ENCODE results near the gene COL1A2.

COL1A2 gene

DNA sequence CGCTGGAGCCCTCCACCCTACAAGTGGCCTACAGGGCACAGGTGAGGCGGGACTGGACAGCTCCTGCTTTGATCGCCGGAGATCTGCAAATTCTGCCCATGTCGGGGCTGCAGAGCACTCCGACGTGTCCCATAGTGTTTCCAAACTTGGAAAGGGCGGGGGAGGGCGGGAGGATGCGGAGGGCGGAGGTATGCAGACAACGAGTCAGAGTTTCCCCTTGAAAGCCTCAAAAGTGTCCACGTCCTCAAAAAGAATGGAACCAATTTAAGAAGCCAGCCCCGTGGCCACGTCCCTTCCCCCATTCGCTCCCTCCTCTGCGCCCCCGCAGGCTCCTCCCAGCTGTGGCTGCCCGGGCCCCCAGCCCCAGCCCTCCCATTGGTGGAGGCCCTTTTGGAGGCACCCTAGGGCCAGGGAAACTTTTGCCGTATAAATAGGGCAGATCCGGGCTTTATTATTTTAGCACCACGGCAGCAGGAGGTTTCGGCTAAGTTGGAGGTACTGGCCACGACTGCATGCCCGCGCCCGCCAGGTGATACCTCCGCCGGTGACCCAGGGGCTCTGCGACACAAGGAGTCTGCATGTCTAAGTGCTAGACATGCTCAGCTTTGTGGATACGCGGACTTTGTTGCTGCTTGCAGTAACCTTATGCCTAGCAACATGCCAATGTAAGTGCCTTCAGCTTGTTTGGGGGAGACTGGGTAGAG is at the start of gene COL1A2:
Gene COL1A2 (plus strand): TSS at position 459 of the 704 bp plus-strand sequence. CDS start 137 bp downstream, at position 596.
- DNase-seq, result peak; percentile 87

DNA sequence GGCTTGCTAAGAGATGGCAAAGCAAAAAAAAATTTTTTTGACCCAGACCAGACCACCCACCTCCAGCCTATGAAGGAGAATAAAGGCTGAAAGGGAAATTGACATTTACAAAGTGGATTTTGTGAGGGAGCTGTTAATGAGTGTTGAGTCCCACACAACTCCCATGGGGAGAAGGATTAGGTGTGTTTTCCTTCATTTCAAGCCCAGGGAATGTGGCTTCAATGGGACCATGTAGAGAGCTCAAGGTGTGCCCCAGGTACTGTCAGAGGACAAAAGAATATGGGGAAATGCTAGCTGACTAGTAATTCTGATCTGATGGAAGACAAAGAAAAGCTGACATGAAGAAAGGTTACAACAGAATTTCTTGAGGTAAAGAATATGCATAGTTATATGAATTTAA is 48.8 kb upstream of the COL1A2 start:
- DNase-seq, result no peak

- no peak for DNase-seq
Measured at GRCh38 chr7:94348142-94348541, 46.6 kb upstream of the COL1A2 start.

GRCh38 chr7:94350734-94351133 is 44.0 kb upstream of the COL1A2 start:
- no peak for DNase-seq

DNA sequence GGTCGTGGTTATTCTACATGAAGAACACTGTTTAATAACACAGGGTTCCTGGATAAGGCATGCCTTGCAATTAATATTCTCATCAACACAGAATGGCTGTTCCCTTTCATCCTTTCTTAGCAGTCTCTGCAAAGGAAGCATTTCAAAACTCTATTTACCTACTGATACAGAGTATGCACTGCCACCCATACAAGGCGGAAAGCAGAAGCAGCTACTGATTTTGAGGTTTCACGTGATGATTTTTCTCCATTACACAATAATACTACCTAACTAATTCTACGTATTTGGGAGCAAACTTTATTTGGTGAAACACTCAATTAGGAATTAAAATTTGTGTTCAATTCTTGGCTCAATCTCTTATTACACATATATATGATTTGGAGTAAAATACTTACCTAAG is 43.0 kb upstream of the COL1A2 start:
- DNase-seq, result no peak

DNA sequence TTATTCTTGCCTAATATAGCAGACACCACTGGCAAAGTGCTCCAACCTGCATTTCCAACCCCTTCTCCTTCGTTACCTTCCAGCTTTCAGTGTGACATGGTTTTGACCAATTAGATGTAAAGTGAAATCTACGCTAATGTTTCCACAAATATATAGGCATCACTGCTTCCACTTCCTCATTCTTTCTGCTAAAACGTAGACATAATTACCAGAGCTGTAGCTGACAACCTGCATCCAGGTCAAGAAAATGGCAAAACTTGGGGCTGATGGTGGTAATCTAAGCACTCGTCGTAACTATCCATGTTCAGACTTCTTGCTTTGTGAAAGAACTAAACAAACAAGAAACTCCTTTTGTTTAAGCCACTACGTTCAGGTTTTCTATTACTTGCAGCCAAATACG is 41.8 kb upstream of the COL1A2 start:
- no peak for DNase-seq

DNA sequence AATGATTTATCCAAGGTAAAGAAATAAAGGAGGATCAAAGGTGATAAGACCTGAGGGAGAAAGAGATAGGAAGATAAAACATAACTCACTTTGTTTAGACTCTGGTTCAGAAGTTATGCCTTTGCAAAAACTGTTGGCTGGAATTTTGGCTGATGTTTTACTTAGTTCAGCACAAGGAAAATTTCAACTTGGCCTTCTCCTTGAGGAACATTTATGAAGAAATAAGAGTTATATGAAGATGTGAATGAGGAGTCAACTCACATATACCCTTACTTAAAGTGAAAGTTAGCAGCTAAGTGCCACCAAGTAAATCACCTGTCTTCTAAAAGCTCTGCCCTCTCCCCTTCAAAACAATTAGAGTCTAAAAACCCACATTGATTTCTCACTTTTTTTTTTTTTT is 39.7 kb upstream of the COL1A2 start:
- DNase-seq, result no peak

DNA sequence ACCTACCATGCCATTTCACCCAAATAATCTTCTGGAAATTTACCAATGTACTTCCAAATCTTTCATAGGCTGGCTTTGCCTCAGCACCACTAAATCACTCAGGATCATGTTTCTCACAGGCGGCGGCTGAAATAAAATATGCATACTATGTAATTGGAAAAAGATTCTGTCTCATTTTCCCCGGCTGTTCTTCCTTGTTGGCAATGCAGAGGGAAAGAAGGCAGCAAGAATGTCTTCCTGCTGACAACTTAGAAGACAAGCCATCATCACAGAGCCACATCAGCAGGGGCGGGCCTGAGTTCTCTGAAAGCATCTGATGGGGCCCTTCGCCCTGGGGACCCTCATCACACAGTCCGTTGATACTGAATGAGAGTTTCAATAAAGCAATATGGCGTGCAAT is 39.2 kb upstream of the COL1A2 start:
- no peak for DNase-seq

GRCh38 chr7:94357076-94357475 is 37.6 kb upstream of the COL1A2 start:
- no peak for DNase-seq

- no peak for DNase-seq
Measured at GRCh38 chr7:94360926-94361325, 33.8 kb upstream of the COL1A2 start.

DNA sequence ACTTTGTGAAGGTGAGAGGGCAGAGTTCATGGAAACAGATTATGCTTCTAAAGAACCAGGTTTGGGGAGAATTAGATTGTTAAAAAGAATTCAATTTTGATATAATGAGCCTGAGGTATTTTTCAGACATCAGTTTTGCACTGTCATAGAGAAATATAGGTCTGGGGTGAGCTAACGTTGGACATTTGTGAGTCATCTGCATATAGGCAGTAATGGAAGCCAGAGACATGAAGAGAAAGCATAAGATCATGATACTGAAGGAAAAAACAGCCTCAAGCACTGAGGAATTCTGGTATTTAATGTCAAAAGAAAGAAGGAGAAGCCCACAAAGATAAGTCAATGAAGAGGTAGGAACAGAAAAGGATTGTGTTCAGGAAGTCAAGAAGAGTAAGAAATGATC is 32.4 kb upstream of the COL1A2 start:
- DNase-seq, result no peak

- no peak for DNase-seq
Measured at GRCh38 chr7:94364816-94365215, 29.9 kb upstream of the COL1A2 start.

DNA sequence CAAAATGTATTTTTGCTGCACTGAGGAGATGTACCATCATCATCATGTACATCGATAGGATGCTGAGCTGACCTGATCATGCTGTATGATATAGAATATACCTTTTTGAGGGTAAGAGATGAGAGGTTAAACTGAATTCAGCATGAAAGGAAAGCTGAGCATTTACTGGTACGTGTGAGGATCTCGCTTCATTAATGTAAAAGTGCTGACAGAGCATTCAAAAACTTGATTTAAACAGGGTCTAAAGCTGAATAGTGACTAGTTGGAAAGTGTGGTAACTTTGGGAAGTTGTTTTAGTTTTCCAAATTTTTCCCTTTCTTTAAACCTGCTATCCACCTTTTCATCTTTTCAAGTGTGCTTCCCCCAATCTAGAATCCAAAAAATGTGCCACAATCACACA is 28.5 kb upstream of the COL1A2 start:
- no peak for DNase-seq

DNA sequence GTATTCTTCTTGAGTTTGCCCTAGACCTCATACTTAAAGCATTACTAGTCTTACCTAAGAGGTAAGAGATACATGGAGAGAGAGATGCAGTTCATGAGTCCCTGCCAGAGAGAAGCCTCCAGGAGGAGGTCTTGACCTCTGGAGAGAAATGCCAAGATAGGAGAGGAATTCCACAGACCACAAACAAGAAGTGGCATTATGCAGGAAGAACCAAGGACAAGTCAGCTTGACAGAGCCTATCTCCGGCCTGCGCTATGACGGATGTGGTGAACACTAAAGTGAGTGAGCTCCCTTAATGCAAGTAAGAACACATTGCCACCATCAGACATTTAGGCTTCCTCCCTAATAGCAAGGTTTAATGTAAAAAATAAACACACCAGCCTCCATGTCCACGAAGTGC is 27.9 kb upstream of the COL1A2 start:
- DNase-seq, result no peak

GRCh38 chr7:94367949-94368348 is 26.7 kb upstream of the COL1A2 start:
- DNase-seq, result no peak

- DNase-seq, result no peak
Measured at GRCh38 chr7:94368371-94368791, 26.3 kb upstream of the COL1A2 start.

GRCh38 chr7:94374231-94374630 is 20.5 kb upstream of the COL1A2 start:
- peak; percentile 34 for DNase-seq

DNA sequence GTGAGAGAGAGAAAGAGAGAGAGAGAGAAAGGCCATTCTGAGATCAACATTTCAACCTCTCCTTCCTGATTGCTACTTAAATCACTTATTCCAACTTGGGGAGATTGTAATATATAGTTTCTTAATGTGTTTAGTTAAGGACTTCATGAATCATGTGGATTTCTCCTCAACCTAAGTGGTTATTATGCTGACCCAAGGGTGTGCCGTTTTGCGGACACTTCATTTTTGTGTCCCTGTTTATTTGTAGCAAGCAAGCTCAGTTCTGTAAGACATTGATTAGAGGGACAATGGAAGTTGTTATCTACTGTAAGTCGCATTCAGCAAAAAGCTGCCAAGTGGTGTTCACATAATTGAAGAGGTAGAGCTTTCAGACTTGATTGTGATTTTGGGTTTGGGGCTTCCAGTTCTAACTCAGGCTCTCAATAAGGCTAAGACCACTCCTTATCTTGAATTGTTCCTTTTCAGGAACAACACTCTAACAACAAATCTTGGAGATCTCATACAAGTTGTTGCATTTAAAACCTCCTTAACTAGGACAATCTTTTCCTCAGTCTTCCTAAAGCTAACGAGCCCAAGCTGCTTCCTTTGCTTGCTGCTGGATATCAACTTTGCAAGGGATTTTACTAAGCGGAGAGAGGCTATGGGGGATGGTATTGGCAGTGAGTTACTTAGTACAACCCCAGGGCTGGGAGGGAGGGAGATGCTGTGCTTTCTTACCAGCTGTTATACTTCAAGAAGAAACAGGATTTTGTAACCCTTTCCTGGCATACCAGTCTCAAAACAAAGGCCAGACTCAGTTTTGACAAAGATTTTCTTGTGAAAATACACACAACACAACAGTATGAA is 19.8 kb upstream of the COL1A2 start:
- no peak for DNase-seq

DNA sequence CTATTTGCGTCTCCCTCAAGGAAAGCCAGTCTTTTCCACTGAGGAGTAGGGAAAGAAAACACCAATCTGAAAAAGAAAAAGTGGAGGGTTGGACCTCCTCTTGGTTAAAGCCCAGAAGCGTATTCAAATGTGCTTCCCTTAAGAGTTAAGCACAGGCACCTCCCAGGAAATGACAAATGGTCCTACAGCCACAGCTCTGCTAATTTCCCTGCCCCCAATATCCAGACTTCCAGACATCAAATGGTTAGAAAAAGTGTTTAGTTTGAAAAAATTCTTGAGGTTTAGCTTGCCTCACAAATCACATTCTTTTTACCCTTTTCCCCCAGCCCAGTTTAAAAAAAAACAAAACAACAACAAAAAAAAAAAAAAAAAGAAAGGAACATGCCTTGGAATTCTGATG is 19.0 kb upstream of the COL1A2 start:
- no peak for DNase-seq

DNA sequence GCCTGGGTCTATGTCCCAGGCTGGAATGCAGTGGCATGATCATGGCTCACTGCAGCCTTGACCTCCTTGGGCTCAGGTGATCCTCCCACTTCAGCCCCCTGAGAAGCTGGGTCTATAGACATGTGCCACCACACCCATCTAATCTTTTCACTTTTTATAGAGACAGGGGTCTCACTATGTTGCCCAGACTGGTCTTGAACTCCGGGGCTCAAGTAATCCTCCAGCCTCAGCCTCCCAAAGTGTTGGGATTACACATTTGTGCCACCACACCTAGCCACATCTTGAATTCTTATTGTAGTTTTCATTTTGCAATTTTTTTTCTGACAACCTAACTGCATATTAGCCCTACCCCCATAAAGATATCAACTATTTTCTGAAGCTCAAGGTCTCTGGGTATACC is 18.4 kb upstream of the COL1A2 start:
- DNase-seq, result no peak

DNA sequence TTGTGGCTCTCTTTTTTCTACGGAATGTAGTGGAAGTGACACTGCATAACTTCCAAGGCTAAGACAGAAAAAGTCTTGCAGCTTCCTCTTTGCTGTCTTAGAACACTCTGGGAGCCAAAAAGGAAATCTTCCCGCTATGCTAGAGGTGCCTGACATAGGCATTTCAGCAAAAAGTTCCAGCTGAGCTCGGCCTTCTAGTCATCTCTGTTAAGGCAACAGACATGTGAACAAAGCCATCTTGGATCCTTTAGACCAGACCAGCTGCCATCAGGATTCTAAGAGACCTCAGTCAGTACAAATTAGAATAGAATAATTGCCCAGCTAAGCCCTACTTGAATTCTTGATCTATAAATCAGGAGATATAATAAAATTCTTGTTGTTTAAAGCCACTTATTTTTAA is 16.3 kb upstream of the COL1A2 start:
- no peak for DNase-seq

- DNase-seq, result no peak
Measured at GRCh38 chr7:94380264-94380663, 14.4 kb upstream of the COL1A2 start.

- no peak for DNase-seq
Measured at GRCh38 chr7:94382132-94382531, 12.6 kb upstream of the COL1A2 start.

GRCh38 chr7:94382746-94383145 is 11.9 kb upstream of the COL1A2 start:
- no peak for DNase-seq

All from GOT3 (cell line).